Breast epithelium (tissue), 3 donors: ENCODE results near the gene APLP2.

ENCODE experiments used
- CTCF ChIP-seq, 3 donors: fragments of 450-650 bp; IDR thresholded peaks; one replicate each; pipeline ENCODE4 v1.5.1; 2016 to 2017; ENCODE audit warnings: antibody characterized with exemption in 3 of 3, mild to moderate bottlenecking in 3 of 3, moderate library complexity in 3 of 3
- POLR2A ChIP-seq: fragments of 450-650 bp; IDR thresholded peaks from one replicate; pipeline ENCODE4 v1.6.1; 2016; ENCODE audit warnings: antibody characterized with exemption, mild to moderate bottlenecking, moderate library complexity
- POLR2AphosphoS5 ChIP-seq, 3 donors: sonication (generic); formaldehyde crosslinking; IDR thresholded peaks; one replicate each; pipeline ENCODE4 v1.6.1; 2017; ENCODE audit warnings: antibody characterized with exemption in 3 of 3

DNA sequence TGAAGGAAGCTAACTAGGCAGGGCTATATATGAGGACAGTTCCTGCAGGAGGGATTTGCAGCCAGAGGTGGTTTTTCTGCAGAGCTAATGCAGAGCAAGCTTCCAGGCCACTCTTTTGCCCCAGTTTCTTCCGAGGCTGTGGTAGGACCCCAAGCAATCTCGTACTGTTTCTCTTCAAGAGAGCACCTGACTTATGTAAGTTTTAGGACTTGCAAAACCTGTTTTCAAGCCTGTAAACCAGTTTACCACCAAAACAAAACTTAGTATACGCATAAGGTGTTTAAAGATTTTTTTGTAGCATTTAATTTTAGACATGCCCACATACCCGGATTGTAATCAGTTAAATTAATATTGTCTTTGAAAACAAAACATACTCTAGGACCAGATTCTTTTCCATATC lies 7.7 kb upstream of the APLP2 start:
- TF ChIP-seq CTCF (IDR thresholded peaks at IDR 0.05): no peak
- no peak for TF ChIP-seq POLR2AphosphoS5 (IDR thresholded peaks at IDR 0.05)
- TF ChIP-seq POLR2A: no peak
